SH-SY5Y (cell line): ENCODE results near the gene MEF2A.

Experiments
- GATA2 ChIP-seq: IDR thresholded peaks from 2 replicates; pipeline ENCODE4 v1.6.1; 2011; ENCODE audit warnings: mild to moderate bottlenecking, low read depth, low read length
- GATA3 ChIP-seq: IDR thresholded peaks from 2 replicates; pipeline ENCODE4 v1.6.1; 2011; ENCODE audit warnings: low read depth, mild to moderate bottlenecking, low read length, moderate library complexity

Gene MEF2A

GRCh38 chr15:99727733-99728132, 161.9 kb downstream of the MEF2A start:
- TF ChIP-seq GATA3 (no peak), GATA2 (no peak)

GRCh38 chr15:99728916-99729315, 163.1 kb downstream of the MEF2A start:
- TF ChIP-seq GATA2 (no peak), GATA3 (no peak)

- no peak for TF ChIP-seq GATA3
These were observed 163.5 kb downstream of the MEF2A start for GRCh38 chr15:99729327-99729726.

- no peak for TF ChIP-seq GATA3
- no peak for TF ChIP-seq GATA2
These were observed 164.1 kb downstream of the MEF2A start for GRCh38 chr15:99729920-99730319.

GRCh38 chr15:99731336-99732123, 165.7 kb downstream of the MEF2A start:
- TF ChIP-seq GATA3 (no peak), GATA2 (no peak)

- TF ChIP-seq GATA2 = no peak
- TF ChIP-seq GATA3 = no peak
These were observed 166.5 kb downstream of the MEF2A start for GRCh38 chr15:99732124-99732750.

GRCh38 chr15:99732751-99733267, 167.0 kb downstream of the MEF2A start:
- TF ChIP-seq GATA3 (no peak), GATA2 (no peak)

GRCh38 chr15:99733268-99734039, 167.7 kb downstream of the MEF2A start, which contains the start of gene LYSMD4:
Gene LYSMD4, minus strand, starts transcription at chr15:99733437. Its CDS starts 1,438 bp downstream, at chr15:99731999.
- TF ChIP-seq GATA2 (no peak), GATA3 (no peak)

GRCh38 chr15:99734575-99734974, 168.8 kb downstream of the MEF2A start:
- TF ChIP-seq GATA2 (no peak), GATA3 (no peak)

GRCh38 chr15:99735868-99736267, 170.1 kb downstream of the MEF2A start:
- TF ChIP-seq GATA2 = no peak
- no peak for TF ChIP-seq GATA3

- TF ChIP-seq GATA3 = no peak
- no peak for TF ChIP-seq GATA2
These were observed 170.9 kb downstream of the MEF2A start for GRCh38 chr15:99736702-99737101.

- no peak for TF ChIP-seq GATA3
- TF ChIP-seq GATA2 = no peak
These were observed 172.4 kb downstream of the MEF2A start for GRCh38 chr15:99738021-99738847.

- TF ChIP-seq GATA2 (no peak), GATA3 (no peak)
These were observed 176.1 kb downstream of the MEF2A start for GRCh38 chr15:99741835-99742234.

GRCh38 chr15:99744142-99744541, 178.4 kb downstream of the MEF2A start:
- TF ChIP-seq GATA3 (no peak), GATA2 (no peak)
